NB4 (cell line): Measurements from ENCODE around the gene ZNF808.
"Not testable (repeated sequence)": the region's sequence is repeated elsewhere in the genome, so short reads cannot be mapped to it uniquely, and the experiment has no call there.

Experiments
- DNase-seq: peaks from one replicate; pipeline ENCODE4 v3.0.0; 2010; ENCODE audit warnings: low read depth
- H3K4me3 ChIP-seq: one replicate; pipeline ENCODE4 v1.5.1; 2011; ENCODE audit warnings: mild to moderate bottlenecking, low read depth, low read length, moderate library complexity
- CTCF ChIP-seq: IDR thresholded peaks from one replicate; pipeline ENCODE4 v1.5.1; 2012; ENCODE audit warnings: low read depth, low read length
- MAX ChIP-seq: IDR thresholded peaks from 2 replicates; pipeline ENCODE4 v1.6.1; 2011; ENCODE audit warnings: low read depth, low read length
- MYC ChIP-seq: IDR thresholded peaks from 2 replicates; pipeline ENCODE4 v1.6.1; 2011; ENCODE audit warnings: low read depth, low read length
- POLR2A ChIP-seq: IDR thresholded peaks from 2 replicates; pipeline ENCODE4 v1.6.1; 2011; ENCODE audit warnings: mild to moderate bottlenecking; ENCODE audit not compliant: insufficient read length; ENCODE audit errors: extremely low read depth

Gene ZNF808

GRCh38 chr19:52554216-52554971 is 26.9 kb downstream of the ZNF808 start:
- TF ChIP-seq POLR2A, result no peak
- no peak for TF ChIP-seq MAX
- TF ChIP-seq MYC, result no peak
- TF ChIP-seq CTCF, result no peak
- H3K4me3 ChIP-seq, result no peak overlapping the region

GRCh38 chr19:52557231-52557995 is 29.9 kb downstream of the ZNF808 start:
- no peak overlapping the region for H3K4me3 ChIP-seq
- TF ChIP-seq MAX (no peak), POLR2A (no peak), MYC (no peak), CTCF (no peak)
- no peak for DNase-seq

More at GRCh38 chr19:52554216-52554971, 26.9 kb downstream of the ZNF808 start:
- DNase-seq, result no peak

GRCh38 chr19:52558732-52559445 is 31.4 kb downstream of the ZNF808 start:
- H3K4me3 ChIP-seq, result not testable (repeated sequence)

GRCh38 chr19:52561611-52562010 is 34.1 kb downstream of the ZNF808 start:
- DNase-seq, H3K4me3 ChIP-seq: not testable (repeated sequence)

More at GRCh38 chr19:52558732-52559445, 31.4 kb downstream of the ZNF808 start:
- not testable (repeated sequence) for DNase-seq

- TF ChIP-seq MAX, result no peak
- no peak for TF ChIP-seq MYC
- no peak for TF ChIP-seq CTCF
- TF ChIP-seq POLR2A, result no peak
- no peak for DNase-seq
- H3K4me3 ChIP-seq, result no peak overlapping the region
Measured at GRCh38 chr19:52566121-52566520, 38.7 kb downstream of the ZNF808 start.

- no peak for DNase-seq
- no peak for TF ChIP-seq MYC
- no peak for TF ChIP-seq CTCF
- TF ChIP-seq MAX, result no peak
- TF ChIP-seq POLR2A, result no peak
- H3K4me3 ChIP-seq, result no peak overlapping the region
Measured at GRCh38 chr19:52566588-52566987, 39.1 kb downstream of the ZNF808 start.
